Cardiac fibroblast (primary cell): Measurements from ENCODE around the gene SF3A2.

Experiments
- DNase-seq, 2 donors: peaks; one replicate each; pipeline versions ENCODE4 v3.0.0 to v3.0.0-alpha.2; 2010; ENCODE audit warnings: low read depth in 2 of 2
- H3K4me3 ChIP-seq, 2 donors: replicated peaks in 1 of 2; 1 replicate in 1 of 2; 2 replicates in 1 of 2; pipeline ENCODE4 v1.5.1; 2011; ENCODE audit warnings: low read depth in 2 of 2, low read length in 2 of 2, mild to moderate bottlenecking in 2 of 2, moderate library complexity in 1 of 2
- TF ChIP-seq, protein P1 (sequence below): IDR thresholded peaks from one replicate; pipeline ENCODE4 v1.5.1; 2011; ENCODE audit warnings: low read depth, mild to moderate bottlenecking, low read length, inconsistent platforms

The SF3A2 gene

DNA sequence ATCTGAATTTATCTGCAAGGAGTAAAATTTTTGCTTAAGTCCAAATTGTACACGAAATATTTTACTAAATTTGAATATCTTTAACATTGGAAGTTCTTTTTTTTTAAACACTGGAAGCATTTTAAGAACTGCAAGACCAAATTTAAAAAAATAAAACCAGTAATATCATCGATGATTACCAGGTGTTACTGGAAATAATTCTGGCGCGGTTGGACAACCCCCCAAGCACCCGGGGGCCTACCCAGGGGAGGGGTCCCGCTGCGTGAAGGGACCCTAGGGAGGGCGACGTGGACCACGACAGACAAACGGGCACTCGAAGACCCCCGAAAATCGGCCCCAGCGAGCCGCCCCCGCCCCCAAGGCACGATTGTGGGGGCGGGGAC, 32.2 kb downstream of the SF3A2 start:
- TF ChIP-seq, protein P1, sequence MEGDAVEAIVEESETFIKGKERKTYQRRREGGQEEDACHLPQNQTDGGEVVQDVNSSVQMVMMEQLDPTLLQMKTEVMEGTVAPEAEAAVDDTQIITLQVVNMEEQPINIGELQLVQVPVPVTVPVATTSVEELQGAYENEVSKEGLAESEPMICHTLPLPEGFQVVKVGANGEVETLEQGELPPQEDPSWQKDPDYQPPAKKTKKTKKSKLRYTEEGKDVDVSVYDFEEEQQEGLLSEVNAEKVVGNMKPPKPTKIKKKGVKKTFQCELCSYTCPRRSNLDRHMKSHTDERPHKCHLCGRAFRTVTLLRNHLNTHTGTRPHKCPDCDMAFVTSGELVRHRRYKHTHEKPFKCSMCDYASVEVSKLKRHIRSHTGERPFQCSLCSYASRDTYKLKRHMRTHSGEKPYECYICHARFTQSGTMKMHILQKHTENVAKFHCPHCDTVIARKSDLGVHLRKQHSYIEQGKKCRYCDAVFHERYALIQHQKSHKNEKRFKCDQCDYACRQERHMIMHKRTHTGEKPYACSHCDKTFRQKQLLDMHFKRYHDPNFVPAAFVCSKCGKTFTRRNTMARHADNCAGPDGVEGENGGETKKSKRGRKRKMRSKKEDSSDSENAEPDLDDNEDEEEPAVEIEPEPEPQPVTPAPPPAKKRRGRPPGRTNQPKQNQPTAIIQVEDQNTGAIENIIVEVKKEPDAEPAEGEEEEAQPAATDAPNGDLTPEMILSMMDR, result no peak
- DNase-seq, result no peak
- peak overlapping the region; percentile 50 to 65 for H3K4me3 ChIP-seq

GRCh38 chr19:2269244-2270156, 32.9 kb downstream of the SF3A2 start:
- TF ChIP-seq, protein P1, result no peak
- H3K4me3 ChIP-seq, result peak overlapping the region; percentile 99
- peak; percentile 98 for DNase-seq

GRCh38 chr19:2270157-2270422, 33.5 kb downstream of the SF3A2 start:
- TF ChIP-seq, protein P1, result no peak
- H3K4me3 ChIP-seq, result peak overlapping the region; percentile 99
- peak in 1 of 2 donors; percentile 31 for DNase-seq

DNA sequence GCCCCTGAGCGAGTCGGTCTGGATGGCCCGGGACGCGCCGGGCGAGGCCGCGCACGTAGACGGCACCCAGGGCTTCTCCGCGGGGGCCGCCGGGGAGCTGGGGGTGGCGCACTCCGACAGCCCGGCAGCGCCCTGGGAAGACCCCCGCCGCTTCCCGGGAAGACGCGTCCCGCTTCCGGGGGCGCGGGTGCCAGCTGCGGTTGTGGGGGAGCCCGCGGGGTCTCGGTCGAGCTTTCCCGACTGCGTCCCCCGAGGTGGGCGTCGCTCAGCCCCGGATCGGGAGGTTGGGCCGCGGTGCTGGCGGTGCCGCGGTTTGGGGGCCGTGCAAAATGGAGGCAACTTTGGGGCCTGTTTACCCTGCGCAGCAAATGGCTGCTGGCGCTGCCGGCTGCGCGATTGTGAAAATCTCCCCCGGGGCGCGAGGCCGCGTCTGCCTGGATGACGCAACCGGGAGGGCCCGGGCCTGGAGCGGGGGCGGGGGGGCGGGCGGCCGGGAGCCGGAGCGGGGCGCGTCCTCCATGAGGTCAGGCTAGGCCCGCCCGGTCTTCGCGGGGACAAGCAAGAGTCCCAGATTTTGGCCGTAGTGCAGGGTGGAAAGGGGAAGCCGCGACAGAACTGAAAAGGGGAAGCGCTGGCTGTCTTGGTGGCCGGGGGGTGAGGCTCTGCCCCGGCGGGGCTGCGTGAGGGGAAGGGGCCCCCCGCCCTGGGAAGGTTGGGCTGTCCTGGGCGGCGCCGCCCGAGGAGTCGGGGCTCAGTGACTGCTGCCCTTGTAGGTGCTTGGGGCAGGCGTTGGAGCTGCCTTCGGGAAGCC, 34.0 kb downstream of the SF3A2 start:
- peak; percentile 90 to 93 for DNase-seq
- H3K4me3 ChIP-seq, result peak overlapping the region; percentile 99
- TF ChIP-seq, protein P1, result no peak

GRCh38 chr19:2271234-2272103, 34.8 kb downstream of the SF3A2 start:
- TF ChIP-seq, protein P1, result no peak
- DNase-seq, result peak; percentile 63 to 93
- peak overlapping the region; percentile 99 for H3K4me3 ChIP-seq

DNA sequence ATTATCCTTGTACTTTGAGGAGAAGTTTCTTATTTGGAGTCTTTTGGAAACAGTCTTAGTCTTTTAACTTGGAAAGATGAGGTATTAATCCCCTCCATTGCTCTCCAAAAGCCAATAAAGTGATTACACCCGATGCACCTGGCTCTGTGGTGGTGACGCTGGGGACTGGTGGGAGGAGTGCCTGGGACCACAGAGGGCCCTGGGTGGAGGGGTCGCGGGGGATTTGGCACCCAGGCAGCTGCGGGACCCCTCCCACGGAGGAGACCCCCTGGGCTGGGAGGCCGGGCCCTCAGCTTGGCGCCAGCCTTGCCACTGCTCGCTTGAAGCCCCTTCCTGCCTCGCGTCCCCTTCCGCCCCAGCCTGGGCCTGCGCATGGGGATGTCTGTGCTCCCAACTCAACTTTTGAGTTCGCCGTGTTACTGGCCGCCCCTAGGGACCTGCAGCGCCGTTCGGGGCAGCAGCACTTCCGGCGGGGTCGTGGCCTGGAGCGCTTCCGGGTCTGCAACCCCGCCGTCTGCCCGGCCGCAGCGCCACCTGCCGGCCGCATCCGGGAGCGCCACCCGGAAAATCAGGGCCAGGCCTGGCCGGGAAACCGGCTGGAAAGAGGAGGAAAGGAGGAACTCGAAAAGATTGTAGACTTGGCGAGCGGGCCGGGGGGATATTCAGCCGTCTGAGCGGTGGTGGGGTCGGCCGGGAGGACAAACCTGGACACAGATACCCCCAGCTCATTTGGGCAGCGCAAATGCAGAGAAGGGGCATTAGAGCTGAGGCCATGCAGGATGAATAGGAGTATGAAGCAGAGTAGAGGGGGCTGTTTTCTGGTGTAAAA, 36.9 kb downstream of the SF3A2 start:
- peak overlapping the region; percentile 22 to 31 for H3K4me3 ChIP-seq
- DNase-seq, result peak; percentile 80 to 81
- TF ChIP-seq, protein P1, result peak; percentile 63
